GM04503 (cell line): Measurements from ENCODE around the gene PTGES.

ENCODE experiments used
- DNase-seq: peaks from one replicate; pipeline ENCODE4 v3.0.0-alpha.2; 2012; ENCODE audit warnings: low read depth

The PTGES gene

GRCh38 chr9:129716091-129716490 is 36.8 kb downstream of the PTGES start:
- DNase-seq, result no peak

- DNase-seq, result no peak
These were observed 38.3 kb downstream of the PTGES start for GRCh38 chr9:129714511-129715061.

- no peak for DNase-seq
These were observed 39.5 kb downstream of the PTGES start for GRCh38 chr9:129713402-129713679.

- DNase-seq, result peak; percentile 77
These were observed 40.0 kb downstream of the PTGES start for GRCh38 chr9:129712634-129713401.

GRCh38 chr9:129710169-129710453 is 42.7 kb downstream of the PTGES start:
- no peak for DNase-seq

- DNase-seq, result no peak
These were observed 43.2 kb downstream of the PTGES start for GRCh38 chr9:129709438-129710168.

- no peak for DNase-seq
These were observed 44.0 kb downstream of the PTGES start for GRCh38 chr9:129708793-129709192.

GRCh38 chr9:129704807-129705206 is 48.0 kb downstream of the PTGES start:
- no peak for DNase-seq

GRCh38 chr9:129703667-129704355 is 49.0 kb downstream of the PTGES start:
- no peak for DNase-seq

GRCh38 chr9:129702589-129703520 is 50.0 kb downstream of the PTGES start:
- DNase-seq, result peak; percentile 95

GRCh38 chr9:129701549-129701948 is 51.3 kb downstream of the PTGES start:
- DNase-seq, result no peak

GRCh38 chr9:129701054-129701453 is 51.8 kb downstream of the PTGES start:
- DNase-seq, result no peak

- DNase-seq, result no peak
These were observed 54.5 kb downstream of the PTGES start for GRCh38 chr9:129698254-129698757.

GRCh38 chr9:129697656-129698253 is 55.1 kb downstream of the PTGES start:
- DNase-seq, result no peak

GRCh38 chr9:129696944-129697655 is 55.7 kb downstream of the PTGES start:
- DNase-seq, result no peak

GRCh38 chr9:129695870-129696269 is 57.0 kb downstream of the PTGES start:
- no peak for DNase-seq

- DNase-seq, result no peak
These were observed 58.6 kb downstream of the PTGES start for GRCh38 chr9:129694243-129694646.

- no peak for DNase-seq
These were observed 59.1 kb downstream of the PTGES start for GRCh38 chr9:129693741-129694140.

- DNase-seq, result no peak
These were observed 60.3 kb downstream of the PTGES start for GRCh38 chr9:129692534-129692933.
